NT2/D1 (cell line): ENCODE measurements around the gene RHOG.

Source experiments
- SUZ12 ChIP-seq: IDR thresholded peaks from 2 replicates; pipeline ENCODE4 v1.6.1; 2011; ENCODE audit not compliant: insufficient read length, insufficient read depth; ENCODE audit errors: extremely low read depth
- ZNF274 ChIP-seq: IDR thresholded peaks from 2 replicates; pipeline ENCODE4 v1.6.1; 2011; ENCODE audit warnings: mild to moderate bottlenecking, low read depth, low read length

- no peak for TF ChIP-seq ZNF274
- no peak for TF ChIP-seq SUZ12
Measured at GRCh38 chr11:3840870-3841425, at the start of gene RHOG.
